ENCODE results near the gene CHD6. TPM values are rescaled to one million over a fixed set of nuclear protein-coding genes. Genes with fewer than 3 reads are reported as not detected.

Gene CHD6
- total RNA-seq, 6 experiments from 2014 or later = 9.3 to 24.1 (median 16.6) TPM

GRCh38 chr20:41352666-41353065 lies 265.5 kb downstream of the CHD6 start:
- intact Hi-C loops (cut with DNase I) = no loop called here
- H3K9me3 ChIP-seq = no peaks in the 10 kb centered on the region
- 68% methylated on average over 2 of the region's 5 CpGs for WGBS (ENCODE audit: insufficient coverage, low coverage, low lambda C conversion rate, missing lambda C conversion rate)
- no peak for ATAC-seq
- H3K36me3 ChIP-seq = peaks cover 0 to 34% (median 15%) of the 10 kb centered on the region in 4 donors
- TF ChIP-seq, protein P1, sequence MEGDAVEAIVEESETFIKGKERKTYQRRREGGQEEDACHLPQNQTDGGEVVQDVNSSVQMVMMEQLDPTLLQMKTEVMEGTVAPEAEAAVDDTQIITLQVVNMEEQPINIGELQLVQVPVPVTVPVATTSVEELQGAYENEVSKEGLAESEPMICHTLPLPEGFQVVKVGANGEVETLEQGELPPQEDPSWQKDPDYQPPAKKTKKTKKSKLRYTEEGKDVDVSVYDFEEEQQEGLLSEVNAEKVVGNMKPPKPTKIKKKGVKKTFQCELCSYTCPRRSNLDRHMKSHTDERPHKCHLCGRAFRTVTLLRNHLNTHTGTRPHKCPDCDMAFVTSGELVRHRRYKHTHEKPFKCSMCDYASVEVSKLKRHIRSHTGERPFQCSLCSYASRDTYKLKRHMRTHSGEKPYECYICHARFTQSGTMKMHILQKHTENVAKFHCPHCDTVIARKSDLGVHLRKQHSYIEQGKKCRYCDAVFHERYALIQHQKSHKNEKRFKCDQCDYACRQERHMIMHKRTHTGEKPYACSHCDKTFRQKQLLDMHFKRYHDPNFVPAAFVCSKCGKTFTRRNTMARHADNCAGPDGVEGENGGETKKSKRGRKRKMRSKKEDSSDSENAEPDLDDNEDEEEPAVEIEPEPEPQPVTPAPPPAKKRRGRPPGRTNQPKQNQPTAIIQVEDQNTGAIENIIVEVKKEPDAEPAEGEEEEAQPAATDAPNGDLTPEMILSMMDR (IDR thresholded peaks at IDR 0.05) = no peak
- TF ChIP-seq POLR2A (IDR thresholded peaks at IDR 0.05) = no peak
- H3K27me3 ChIP-seq = no peaks in the 10 kb centered on the region
- no peak for DNase-seq
- H3K27ac ChIP-seq = no peak overlapping the region
- H3K4me3 ChIP-seq = no peak overlapping the region
- no peaks in the 10 kb centered on the region for H3K4me1 ChIP-seq

DNA sequence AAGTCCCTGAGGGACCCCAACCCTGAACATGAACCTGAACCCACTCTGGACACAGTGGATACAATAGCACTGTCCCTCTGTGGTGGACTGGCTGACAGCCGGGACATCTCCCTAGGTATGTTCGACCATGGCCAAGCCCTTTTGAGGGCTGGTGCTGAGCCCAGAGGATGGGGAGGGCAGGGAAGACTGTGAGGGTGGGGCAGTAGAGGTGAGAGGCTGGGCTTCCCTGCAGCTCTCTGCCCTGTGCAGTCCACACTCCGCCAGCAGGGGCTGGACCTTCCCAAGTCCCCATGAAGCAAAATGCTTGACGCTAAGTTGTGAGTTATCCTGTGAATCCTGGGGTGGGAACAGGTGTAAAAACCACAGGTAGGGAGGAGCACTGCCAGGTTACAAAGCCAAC lies 266.1 kb downstream of the CHD6 start:
- no peaks in the 10 kb centered on the region for H3K27me3 ChIP-seq
- intact Hi-C loops (cut with DNase I) = no loop called here
- H3K27ac ChIP-seq = no peak overlapping the region
- DNase-seq = no peak
- no peak overlapping the region for H3K4me3 ChIP-seq
- WGBS (ENCODE audit: insufficient coverage, low coverage, low lambda C conversion rate, missing lambda C conversion rate) = no CpG with 5 or more reads among the region's 4 CpGs
- TF ChIP-seq, protein P1 (IDR thresholded peaks at IDR 0.05) = no peak
- TF ChIP-seq POLR2A (IDR thresholded peaks at IDR 0.05) = no peak
- ATAC-seq = peak in 1 of 4 donors; percentile 3
- H3K9me3 ChIP-seq = no peaks in the 10 kb centered on the region
- H3K4me1 ChIP-seq = no peaks in the 10 kb centered on the region
- H3K36me3 ChIP-seq = peaks cover 0 to 38% (median 15%) of the 10 kb centered on the region in 4 donors

All from right lobe of liver (tissue), 6 donors.